GM21447 (cell line): Measurements from ENCODE around the gene CLASP2.
A peak's percentile ranks its signal among the peaks of the same experiment; 100 is the strongest.
"Not testable (repeated sequence)": the region's sequence is repeated elsewhere in the genome, so short reads cannot be mapped to it uniquely, and the experiment has no call there.

Experiments
- ATAC-seq: cut with Tn5 transposase; IDR thresholded peaks from one replicate; pipeline ENCODE4 v1.9.1; 2021; ENCODE audit not compliant: unreplicated experiment

CLASP2 gene

GRCh38 chr3:33717866-33718594 lies at the start of gene CLASP2:
Gene CLASP2, minus strand, starts transcription at chr3:33718254. Its CDS starts 252 bp downstream, at chr3:33718002.
- ATAC-seq: peak; percentile 90

GRCh38 chr3:33758864-33759263 lies 40.8 kb upstream of the CLASP2 start:
- ATAC-seq: no peak

- ATAC-seq: no peak
Observed at GRCh38 chr3:33758281-33758680, 40.2 kb upstream of the CLASP2 start.

DNA sequence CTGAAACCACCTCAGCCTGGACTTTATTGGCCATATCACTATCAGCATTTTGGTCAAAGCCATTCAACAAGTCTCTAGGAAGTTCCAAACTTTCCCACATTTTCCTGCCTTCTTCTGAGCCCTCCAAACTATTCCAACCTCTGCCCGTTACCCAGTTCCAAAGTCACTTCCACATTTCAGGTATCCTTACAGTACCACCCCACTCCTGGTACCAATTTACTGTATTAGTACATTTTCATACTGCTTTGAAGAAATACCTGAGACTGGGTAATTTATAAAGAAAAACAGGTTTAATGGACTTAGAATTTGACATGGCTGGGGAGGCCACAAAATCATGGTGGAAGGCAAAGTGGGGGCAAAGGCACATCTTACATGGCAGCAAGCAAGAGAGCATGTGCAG lies 36.3 kb upstream of the CLASP2 start:
- not testable (repeated sequence) for ATAC-seq

DNA sequence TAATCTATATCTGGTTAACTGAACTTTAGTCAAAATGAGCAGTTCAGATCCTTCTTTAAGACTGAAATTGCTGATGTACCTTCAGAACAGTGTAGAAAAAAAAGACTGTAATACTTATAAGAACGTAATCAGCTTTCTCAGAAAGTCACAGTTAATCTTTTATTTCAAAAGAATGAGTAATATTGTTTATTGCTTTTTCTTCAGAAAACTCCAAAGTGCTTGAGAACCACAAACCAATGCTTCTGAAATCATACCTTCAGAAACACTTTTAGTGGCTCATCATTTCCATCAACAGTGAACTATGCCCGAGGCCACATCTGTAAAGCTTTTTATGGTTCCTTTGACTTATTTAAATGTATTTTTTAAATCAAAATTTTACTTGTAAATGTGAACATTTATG lies 33.3 kb upstream of the CLASP2 start:
- no peak for ATAC-seq

- ATAC-seq: no peak
Observed at GRCh38 chr3:33750211-33750548, 32.1 kb upstream of the CLASP2 start.

DNA sequence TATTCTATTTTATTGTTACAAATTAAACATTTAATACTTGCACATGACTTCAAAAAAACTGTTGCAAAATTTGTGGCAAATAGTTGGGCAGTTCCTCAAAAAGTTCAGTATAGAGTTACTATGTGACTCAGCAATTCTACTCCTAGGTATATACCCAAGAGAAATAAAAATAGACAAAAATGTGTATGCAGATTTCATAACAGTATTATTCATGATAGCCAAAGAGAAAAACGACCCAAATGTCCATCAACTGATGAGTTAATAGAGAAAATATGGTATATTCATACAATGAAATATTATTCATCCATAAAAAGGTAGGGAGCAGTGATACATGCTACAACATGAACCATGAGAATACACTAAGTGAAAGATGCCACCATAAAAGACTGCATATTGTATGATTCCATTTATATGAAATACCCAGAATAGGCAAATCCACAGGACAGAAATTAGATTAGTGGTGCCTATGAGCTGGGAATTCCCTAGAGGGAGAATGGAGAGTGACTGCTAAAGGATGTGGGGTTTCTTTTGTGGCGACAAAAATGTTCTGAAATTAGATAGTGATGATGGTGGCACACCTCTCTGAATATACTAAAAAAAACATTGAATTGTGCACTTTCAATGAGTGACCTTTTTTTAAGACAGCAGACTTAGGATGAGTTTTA lies 31.6 kb upstream of the CLASP2 start:
- no peak for ATAC-seq

DNA sequence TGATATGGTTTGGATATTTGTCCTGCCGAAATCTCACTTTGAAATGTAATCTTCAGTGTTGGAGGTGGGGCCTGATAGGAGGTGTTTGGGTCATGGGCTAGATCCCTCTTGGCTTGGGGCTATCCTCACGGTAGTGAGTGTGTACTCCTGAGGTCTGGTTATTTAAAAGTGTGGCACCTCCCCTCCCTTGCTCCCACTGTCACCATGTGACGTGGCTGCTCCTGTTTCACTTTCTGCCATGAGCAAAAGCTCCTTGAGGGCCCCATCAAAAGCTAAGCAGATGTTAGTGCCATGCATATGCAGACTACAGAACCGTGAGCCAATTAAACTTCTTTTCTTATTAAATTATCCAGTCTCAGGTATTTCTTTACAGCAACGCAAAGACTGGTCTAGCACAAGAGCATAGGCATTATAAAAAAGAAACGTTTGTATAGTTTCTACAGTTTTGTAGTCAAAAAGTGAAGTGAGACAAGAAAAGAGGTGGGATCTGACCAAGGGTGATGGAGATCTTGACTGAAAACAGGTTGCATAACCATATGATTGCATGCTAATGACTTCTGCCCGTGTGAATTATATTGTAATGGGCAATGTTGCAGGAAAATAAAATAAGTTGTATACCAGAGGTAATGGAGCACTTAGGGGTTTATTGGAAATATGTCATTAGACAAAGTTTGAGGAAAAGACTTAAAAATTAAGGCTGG lies 28.5 kb upstream of the CLASP2 start:
- no peak for ATAC-seq

DNA sequence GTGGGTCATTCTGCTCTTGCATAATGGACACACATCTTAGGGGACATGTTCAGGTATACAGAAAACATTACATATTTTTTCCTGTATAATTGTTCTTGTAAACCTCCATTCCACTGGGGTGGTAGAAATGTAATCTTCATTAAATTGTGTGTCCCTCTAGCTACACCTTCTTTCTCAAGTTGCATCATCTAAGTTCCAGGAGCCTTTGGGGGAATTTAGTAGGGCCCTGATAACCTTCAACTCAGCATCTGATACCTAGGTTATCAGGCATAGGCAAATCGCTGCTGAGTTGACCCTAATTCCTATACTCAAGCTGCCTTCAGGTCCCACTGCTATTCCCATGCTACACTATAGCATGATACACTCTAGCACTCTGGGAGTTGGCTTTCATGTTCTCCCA lies 19.1 kb upstream of the CLASP2 start:
- no peak for ATAC-seq

GRCh38 chr3:33732394-33732793 lies 14.3 kb upstream of the CLASP2 start:
- no peak for ATAC-seq

GRCh38 chr3:33729993-33730392 lies 11.9 kb upstream of the CLASP2 start:
- ATAC-seq: no peak

DNA sequence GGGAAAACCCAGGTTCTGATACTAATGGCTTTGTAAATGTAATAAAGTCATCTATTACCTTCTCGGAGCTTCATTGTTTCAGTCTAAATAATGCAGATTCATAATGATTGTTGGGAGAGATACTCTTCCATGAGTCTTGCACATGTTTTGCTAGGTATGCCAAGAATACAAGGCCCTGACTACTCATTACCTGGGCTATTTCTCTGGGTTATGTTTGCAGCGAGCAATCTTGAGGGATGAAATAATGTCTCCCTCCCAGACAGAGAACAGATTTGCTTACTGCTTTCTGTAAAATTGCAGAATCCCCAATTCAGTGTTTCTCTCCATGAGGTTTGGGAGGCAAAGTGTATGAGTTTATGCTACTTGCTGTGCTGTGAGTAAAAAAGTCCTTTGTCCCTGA lies 6.2 kb upstream of the CLASP2 start:
- no peak for ATAC-seq

GRCh38 chr3:33722626-33723370 lies 4.7 kb upstream of the CLASP2 start:
- no peak for ATAC-seq

DNA sequence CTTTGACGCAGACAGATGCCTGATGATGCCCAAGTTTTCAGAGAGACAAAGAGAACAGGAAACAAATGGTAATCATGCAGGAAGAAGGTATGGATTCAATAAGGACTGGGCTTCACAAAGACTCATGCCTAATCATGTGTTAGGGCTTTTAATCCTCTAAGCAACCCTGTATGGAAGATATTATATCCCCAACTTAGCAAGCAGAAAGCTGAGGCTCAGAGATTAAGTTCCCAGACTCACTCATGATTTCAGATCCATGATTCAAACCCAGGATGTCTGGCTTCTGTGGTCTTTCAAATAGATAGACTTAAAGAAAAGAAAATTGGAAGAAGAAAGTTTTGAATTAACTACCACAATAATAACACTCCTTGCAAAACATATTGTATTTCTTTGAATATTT lies 4.1 kb upstream of the CLASP2 start:
- no peak for ATAC-seq

- ATAC-seq: peak; percentile 7
Observed at GRCh38 chr3:33718595-33718907, 497 bp upstream of the CLASP2 start.

- ATAC-seq: peak; percentile 64
Observed at GRCh38 chr3:33717616-33717865, 513 bp downstream of the CLASP2 start.

- ATAC-seq: no peak
Observed at GRCh38 chr3:33716227-33716626, 1.8 kb downstream of the CLASP2 start.

DNA sequence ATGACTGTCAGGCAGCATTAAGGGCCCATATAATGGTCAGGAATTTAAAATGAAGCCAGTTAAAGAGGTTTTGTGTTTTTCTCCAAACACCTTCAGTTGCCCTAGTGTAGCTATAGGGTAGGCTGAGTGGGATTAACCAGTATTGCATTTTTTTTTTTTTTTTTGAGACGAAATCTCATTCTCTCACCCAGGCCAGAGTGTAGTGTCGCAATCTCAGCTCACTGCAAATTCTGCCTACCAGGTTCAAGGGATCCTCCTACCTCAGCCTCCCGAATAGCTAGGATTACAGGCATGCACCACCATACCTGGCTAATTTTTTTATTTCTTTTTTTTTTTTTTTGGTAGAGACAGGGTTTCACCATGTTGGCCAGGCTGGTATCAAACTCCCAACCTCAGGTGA lies 7.0 kb downstream of the CLASP2 start:
- ATAC-seq: no peak

DNA sequence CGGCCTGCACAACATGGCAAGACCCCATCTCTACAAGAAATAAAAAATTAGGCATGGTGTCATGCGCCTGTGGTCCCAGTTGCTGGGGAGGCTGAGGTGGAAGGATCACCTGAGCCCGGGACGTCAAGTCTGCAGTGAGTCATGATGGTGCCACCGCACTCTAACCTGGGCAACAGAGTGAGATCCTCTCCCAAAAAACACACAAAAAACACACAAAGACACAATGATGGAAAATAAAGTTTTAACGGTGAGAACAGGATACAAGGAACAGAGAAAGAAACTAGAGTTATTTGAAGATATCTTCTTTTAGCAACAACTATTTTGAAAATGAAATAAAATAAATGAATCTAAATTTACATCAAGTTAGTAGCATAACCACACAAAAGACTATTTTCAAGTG lies 12.0 kb downstream of the CLASP2 start:
- ATAC-seq: no peak

GRCh38 chr3:33704891-33705290 lies 13.2 kb downstream of the CLASP2 start:
- no peak for ATAC-seq

GRCh38 chr3:33699275-33699674 lies 18.8 kb downstream of the CLASP2 start:
- no peak for ATAC-seq

- no peak for ATAC-seq
Observed at GRCh38 chr3:33694944-33695343, 23.1 kb downstream of the CLASP2 start.
